Chondrocyte (in vitro differentiated cells): ENCODE measurements around the gene OVCH2. TPM values are rescaled to one million over a fixed set of nuclear protein-coding genes. Genes with fewer than 3 reads are reported as not detected.

Source experiments
- DNase-seq: peaks from one replicate; pipeline ENCODE4 v3.0.0; 2021; ENCODE audit warnings: mixed read lengths, low spot score
- H3K27ac Mint-ChIP-seq: one replicate; pipeline ENCODE4 v1.8.0; 2021; ENCODE audit warnings: mild to moderate bottlenecking, moderate library complexity, mixed read lengths; ENCODE audit not compliant: unreplicated experiment
- H3K27me3 Mint-ChIP-seq: 2 replicates; pipeline ENCODE4 v1.8.0; 2021; ENCODE audit warnings: low read depth, mixed read lengths
- H3K36me3 Mint-ChIP-seq: 2 replicates; pipeline ENCODE4 v1.8.0; 2021; ENCODE audit warnings: low read depth, mixed read lengths
- H3K4me1 Mint-ChIP-seq: 2 replicates; pipeline ENCODE4 v1.8.0; 2021; ENCODE audit warnings: low read depth, mild to moderate bottlenecking, mixed read lengths
- H3K4me3 Mint-ChIP-seq: one replicate; pipeline ENCODE4 v1.8.0; 2021; ENCODE audit warnings: mild to moderate bottlenecking, moderate library complexity, mixed read lengths; ENCODE audit not compliant: unreplicated experiment
- H3K9me3 Mint-ChIP-seq: 2 replicates; pipeline ENCODE4 v1.8.0; 2021; ENCODE audit warnings: low read depth, mixed read lengths
- total RNA-seq: library from RNA; stranded (reverse); gene quantifications from 3 replicates; pipeline ENCODE4 v1.2.1, GENCODE V29; 2021
- TF ChIP-seq, protein P1 (sequence below): fragments of 200-600 bp; sonication (generic); IDR thresholded peaks from 2 replicates; pipeline ENCODE4 v1.5.0; 2021; ENCODE audit warnings: antibody characterized with exemption, mild to moderate bottlenecking, moderate library complexity

OVCH2 gene
- total RNA-seq, 1 donor from 2014 or later = 0.67 TPM

DNA sequence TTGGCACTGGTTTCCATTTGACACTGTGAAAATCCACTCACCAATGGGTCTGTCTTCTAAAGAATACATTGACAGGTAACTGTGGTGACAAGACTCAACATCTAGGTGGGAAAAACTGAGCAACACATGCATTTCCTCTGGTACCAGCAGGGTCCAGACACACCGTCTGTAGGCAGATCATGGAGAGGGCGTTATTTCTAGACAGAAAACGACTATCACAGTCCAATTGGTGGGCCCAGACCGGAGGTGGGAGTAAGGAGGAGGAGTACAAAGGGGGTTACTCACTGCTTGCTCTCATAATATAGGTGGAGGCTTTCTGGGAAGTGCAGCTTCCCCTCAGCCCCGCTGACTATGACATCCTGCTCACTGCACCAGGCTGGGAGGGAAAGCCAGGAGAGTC, 9.9 kb downstream of the OVCH2 start:
- Mint-ChIP-seq H3K27ac (no peak overlapping the region), H3K36me3 (peaks cover 3% of the 10 kb centered on the region)

DNA sequence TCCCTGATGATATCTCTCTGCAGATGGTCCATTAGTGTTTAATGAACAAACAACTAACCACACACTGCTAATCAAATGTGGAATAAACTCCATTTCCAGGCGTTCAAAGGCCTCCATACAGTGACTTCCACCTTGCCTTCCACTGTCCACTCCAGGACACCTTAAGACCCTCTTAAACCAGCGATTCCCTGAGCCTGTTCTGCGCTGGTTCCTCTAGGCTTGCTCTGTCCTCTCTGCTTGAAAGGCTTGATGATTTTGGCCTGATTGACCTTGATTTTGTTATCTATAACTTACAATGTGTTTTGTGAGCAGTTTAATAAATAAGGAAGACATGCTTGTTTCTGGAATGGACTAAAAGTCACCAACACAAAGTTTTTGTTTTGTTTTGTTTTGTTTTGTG, 12.0 kb downstream of the OVCH2 start:
- Mint-ChIP-seq H3K4me1 (peaks cover 10% of the 10 kb centered on the region), H3K27me3 (no peaks in the 10 kb centered on the region), H3K9me3 (no peaks in the 10 kb centered on the region), H3K36me3 (no peaks in the 10 kb centered on the region), H3K4me3 (peak overlapping the region; percentile 48), H3K27ac (no peak overlapping the region)
- DNase-seq = no peak
- TF ChIP-seq, protein P1, sequence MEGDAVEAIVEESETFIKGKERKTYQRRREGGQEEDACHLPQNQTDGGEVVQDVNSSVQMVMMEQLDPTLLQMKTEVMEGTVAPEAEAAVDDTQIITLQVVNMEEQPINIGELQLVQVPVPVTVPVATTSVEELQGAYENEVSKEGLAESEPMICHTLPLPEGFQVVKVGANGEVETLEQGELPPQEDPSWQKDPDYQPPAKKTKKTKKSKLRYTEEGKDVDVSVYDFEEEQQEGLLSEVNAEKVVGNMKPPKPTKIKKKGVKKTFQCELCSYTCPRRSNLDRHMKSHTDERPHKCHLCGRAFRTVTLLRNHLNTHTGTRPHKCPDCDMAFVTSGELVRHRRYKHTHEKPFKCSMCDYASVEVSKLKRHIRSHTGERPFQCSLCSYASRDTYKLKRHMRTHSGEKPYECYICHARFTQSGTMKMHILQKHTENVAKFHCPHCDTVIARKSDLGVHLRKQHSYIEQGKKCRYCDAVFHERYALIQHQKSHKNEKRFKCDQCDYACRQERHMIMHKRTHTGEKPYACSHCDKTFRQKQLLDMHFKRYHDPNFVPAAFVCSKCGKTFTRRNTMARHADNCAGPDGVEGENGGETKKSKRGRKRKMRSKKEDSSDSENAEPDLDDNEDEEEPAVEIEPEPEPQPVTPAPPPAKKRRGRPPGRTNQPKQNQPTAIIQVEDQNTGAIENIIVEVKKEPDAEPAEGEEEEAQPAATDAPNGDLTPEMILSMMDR = no peak

More for the DNA sequence above, 9.9 kb downstream of the OVCH2 start:
- Mint-ChIP-seq H3K9me3 (no peaks in the 10 kb centered on the region), H3K4me3 (no peak overlapping the region), H3K27me3 (no peaks in the 10 kb centered on the region), H3K4me1 (peaks cover 10% of the 10 kb centered on the region)
- TF ChIP-seq, protein P1 = no peak
- DNase-seq = no peak

GRCh38 chr11:7692426-7692825, 13.9 kb downstream of the OVCH2 start:
- DNase-seq = no peak
- no peaks in the 10 kb centered on the region for H3K36me3 Mint-ChIP-seq
- H3K4me3 Mint-ChIP-seq = no peak overlapping the region
- peaks cover 15% of the 10 kb centered on the region for H3K4me1 Mint-ChIP-seq
- no peaks in the 10 kb centered on the region for H3K27me3 Mint-ChIP-seq
- no peaks in the 10 kb centered on the region for H3K9me3 Mint-ChIP-seq
- H3K27ac Mint-ChIP-seq = no peak overlapping the region
- TF ChIP-seq, protein P1 = no peak

DNA sequence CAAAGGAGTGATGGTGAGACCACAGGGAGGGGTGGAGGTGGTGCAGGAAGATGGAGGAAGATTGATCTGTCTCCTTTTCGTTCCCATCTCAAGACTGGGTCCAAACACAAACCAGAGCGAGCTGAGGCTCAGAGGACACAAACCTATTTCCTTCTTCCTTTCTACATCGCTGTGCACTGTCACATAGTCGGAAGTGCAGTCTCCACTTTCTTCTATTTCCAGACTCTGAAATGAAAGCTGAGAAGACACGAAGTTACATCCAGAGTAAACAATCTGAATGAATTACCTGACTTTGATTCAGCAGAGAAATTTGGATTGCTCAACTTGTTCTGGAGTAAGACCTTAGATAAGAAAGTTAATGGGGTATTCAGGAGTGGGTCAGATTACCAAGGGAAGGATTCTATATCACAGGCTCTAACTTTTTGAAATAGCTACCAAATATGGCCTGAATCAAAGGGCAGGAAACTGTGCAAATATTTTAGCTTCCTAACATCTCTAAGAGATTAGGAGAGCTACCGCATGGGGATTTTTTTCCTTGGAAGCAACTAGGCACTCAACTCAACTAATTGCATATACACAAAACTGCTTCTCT, 14.4 kb downstream of the OVCH2 start:
- TF ChIP-seq, protein P1 = no peak
- no peak for DNase-seq

DNA sequence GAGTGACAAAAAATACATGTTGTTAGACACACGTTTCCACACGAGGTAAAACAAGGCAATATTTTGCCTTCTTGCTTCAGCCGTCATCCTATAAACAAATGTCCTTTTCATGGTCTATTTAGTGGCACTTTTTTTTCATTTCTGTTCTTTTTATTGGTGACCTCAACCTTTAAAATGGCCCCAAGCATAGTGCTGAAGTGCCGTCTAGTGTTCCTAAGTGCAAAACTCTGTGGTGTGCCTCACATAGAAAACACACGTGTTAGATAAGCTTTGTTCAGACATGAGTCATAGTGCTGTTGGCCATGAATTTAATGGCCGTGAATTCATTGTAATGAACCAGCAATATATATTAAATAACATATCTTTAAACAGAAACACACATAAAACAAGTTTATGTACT, 15.6 kb downstream of the OVCH2 start:
- Mint-ChIP-seq H3K4me1 (peaks cover 15% of the 10 kb centered on the region), H3K27me3 (no peaks in the 10 kb centered on the region), H3K36me3 (no peaks in the 10 kb centered on the region), H3K4me3 (no peak overlapping the region), H3K9me3 (no peaks in the 10 kb centered on the region), H3K27ac (no peak overlapping the region)
- DNase-seq = no peak
- TF ChIP-seq, protein P1 = peak; percentile 72

More for the DNA sequence above, 14.4 kb downstream of the OVCH2 start:
- H3K4me1 Mint-ChIP-seq = peaks cover 15% of the 10 kb centered on the region
- no peaks in the 10 kb centered on the region for H3K9me3 Mint-ChIP-seq
- H3K27me3 Mint-ChIP-seq = no peaks in the 10 kb centered on the region
- no peak overlapping the region for H3K27ac Mint-ChIP-seq
- no peaks in the 10 kb centered on the region for H3K36me3 Mint-ChIP-seq
- no peak overlapping the region for H3K4me3 Mint-ChIP-seq
